Stomach (tissue), 4 donors: ENCODE measurements around the gene SLC43A1.

Source experiments
- POLR2A ChIP-seq, 4 donors: fragments of 450-650 bp; IDR thresholded peaks; one replicate each; pipeline ENCODE4 v1.6.1; 2016; ENCODE audit warnings: antibody characterized with exemption in 4 of 4, control low read depth in 2 of 4, mild to moderate bottlenecking in 1 of 4, moderate library complexity in 1 of 4
- TF ChIP-seq, protein P1 (sequence below), 7 experiments: fragments of 450-650 bp in 4 of 7; fragments of 200-600 bp in 3 of 7; sonication (generic) in 3 of 7; IDR thresholded peaks; one replicate each; pipeline ENCODE4 v1.5.1; 2016 to 2019; ENCODE audit warnings: antibody characterized with exemption in 7 of 7, control low read depth in 2 of 7, mild to moderate bottlenecking in 1 of 7

DNA sequence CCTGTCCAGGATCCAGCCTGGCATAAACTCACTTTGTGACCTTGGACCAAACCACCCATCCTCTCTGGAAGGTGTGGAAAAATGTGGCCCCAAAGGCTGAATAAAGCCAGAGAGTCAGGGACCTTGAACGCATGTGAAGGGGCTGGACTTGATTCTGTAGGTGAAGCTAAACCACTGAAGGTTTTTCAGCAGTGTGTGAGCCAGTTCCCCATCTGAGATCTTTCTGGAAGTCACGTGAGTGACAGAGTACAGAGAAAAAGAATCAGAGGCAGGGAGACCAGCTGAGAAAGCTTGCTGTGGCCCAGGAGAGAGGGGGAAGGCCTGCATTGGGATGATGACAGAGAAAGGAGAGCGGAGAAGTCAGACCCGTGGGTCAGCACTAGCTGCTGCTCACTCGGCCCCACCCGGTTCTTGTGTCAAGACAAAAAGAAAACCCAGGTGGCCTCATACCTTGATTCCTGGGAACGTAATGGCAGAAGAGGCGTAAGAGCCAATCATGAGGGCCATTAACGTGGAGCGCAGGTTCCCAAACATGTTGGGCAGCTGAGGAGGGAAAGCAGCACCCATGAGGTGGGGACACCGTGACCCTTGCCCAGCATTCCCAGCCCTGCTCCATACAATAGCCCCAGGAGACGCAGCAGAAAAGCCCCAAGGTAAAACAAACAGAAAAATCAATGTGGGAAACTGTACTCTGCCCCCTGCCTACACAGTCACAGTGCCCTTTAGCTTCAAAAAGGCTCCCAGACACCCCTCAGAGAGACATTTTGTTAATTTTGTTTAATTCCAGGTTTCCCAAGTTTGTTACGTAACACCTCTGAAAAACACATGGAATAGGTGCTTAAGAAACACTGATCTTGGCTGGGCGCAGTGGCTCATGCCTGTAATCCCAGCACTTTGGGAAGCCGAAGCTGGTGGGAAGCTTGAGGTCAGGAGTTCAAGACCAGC is 17.9 kb downstream of the SLC43A1 start:
- TF ChIP-seq POLR2A (IDR thresholded peaks at IDR 0.05): no peak
- TF ChIP-seq, protein P1, sequence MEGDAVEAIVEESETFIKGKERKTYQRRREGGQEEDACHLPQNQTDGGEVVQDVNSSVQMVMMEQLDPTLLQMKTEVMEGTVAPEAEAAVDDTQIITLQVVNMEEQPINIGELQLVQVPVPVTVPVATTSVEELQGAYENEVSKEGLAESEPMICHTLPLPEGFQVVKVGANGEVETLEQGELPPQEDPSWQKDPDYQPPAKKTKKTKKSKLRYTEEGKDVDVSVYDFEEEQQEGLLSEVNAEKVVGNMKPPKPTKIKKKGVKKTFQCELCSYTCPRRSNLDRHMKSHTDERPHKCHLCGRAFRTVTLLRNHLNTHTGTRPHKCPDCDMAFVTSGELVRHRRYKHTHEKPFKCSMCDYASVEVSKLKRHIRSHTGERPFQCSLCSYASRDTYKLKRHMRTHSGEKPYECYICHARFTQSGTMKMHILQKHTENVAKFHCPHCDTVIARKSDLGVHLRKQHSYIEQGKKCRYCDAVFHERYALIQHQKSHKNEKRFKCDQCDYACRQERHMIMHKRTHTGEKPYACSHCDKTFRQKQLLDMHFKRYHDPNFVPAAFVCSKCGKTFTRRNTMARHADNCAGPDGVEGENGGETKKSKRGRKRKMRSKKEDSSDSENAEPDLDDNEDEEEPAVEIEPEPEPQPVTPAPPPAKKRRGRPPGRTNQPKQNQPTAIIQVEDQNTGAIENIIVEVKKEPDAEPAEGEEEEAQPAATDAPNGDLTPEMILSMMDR (IDR thresholded peaks at IDR 0.05): no peak
